Liver (tissue), 9 donors: ENCODE data around the gene BTBD19. TPM values are rescaled to one million over a fixed set of nuclear protein-coding genes. Genes with fewer than 3 reads are reported as not detected.

ENCODE experiments used
- DNase-seq: peaks from one replicate; pipeline ENCODE4 v3.0.0-alpha.2; 2017; ENCODE audit warnings: low spot score
- H3K27ac ChIP-seq, 2 donors: one replicate each; pipeline ENCODE4 v1.7.0; 2013; ENCODE audit warnings: inconsistent platforms in 2 of 2, low read length in 2 of 2, control low read depth in 1 of 2, low read depth in 1 of 2, mild to moderate bottlenecking in 1 of 2
- H3K27me3 ChIP-seq, 4 donors: one replicate each; pipeline versions ENCODE4 v1.6.1 to v1.7.0; 2013; ENCODE audit warnings: low read length in 3 of 4, inconsistent platforms in 1 of 4, mild to moderate bottlenecking in 1 of 4, moderate library complexity in 1 of 4; ENCODE audit not compliant: control insufficient read depth in 4 of 4, insufficient read depth in 4 of 4
- H3K36me3 ChIP-seq, 4 donors: one replicate each; pipeline versions ENCODE4 v1.6.1 to v1.7.0; 2013; ENCODE audit warnings: low read length in 3 of 4, mild to moderate bottlenecking in 3 of 4, low read depth in 1 of 4, moderate library complexity in 1 of 4; ENCODE audit not compliant: control insufficient read depth in 4 of 4, insufficient read depth in 3 of 4
- H3K4me1 ChIP-seq, 4 donors: one replicate each; pipeline versions ENCODE4 v1.6.1 to v1.7.0; 2013; ENCODE audit warnings: low read length in 3 of 4, mild to moderate bottlenecking in 3 of 4, moderate library complexity in 1 of 4; ENCODE audit not compliant: control insufficient read depth in 4 of 4, insufficient read depth in 4 of 4
- H3K4me3 ChIP-seq, 3 donors: one replicate each; pipeline versions ENCODE4 v1.6.1 to v1.7.0; 2013; ENCODE audit warnings: low read length in 3 of 3, control low read depth in 1 of 3, low read depth in 1 of 3, mild to moderate bottlenecking in 1 of 3
- H3K9ac ChIP-seq, 2 donors: one replicate each; pipeline ENCODE4 v1.7.0; 2013; ENCODE audit warnings: low read length in 2 of 2, mild to moderate bottlenecking in 2 of 2, moderate library complexity in 2 of 2, control low read depth in 1 of 2, low read depth in 1 of 2
- H3K9me3 ChIP-seq, 4 donors: one replicate each; pipeline versions ENCODE4 v1.6.1 to v1.7.0; 2013; ENCODE audit warnings: low read length in 3 of 4; ENCODE audit not compliant: control insufficient read depth in 4 of 4
- CTCF ChIP-seq: fragments of 150-350 bp; IDR thresholded peaks from 2 replicates; pipeline ENCODE4 v1.5.1; 2017; ENCODE audit warnings: improper control_type of control experiment, low read depth, low read length; ENCODE audit not compliant: missing input control
- EGR1 ChIP-seq, 2 donors: IDR thresholded peaks; 2 replicates each; pipeline ENCODE4 v1.6.1; 2016 to 2018; ENCODE audit warnings: antibody characterized with exemption in 2 of 2, low read depth in 2 of 2
- FOXA1 ChIP-seq: IDR thresholded peaks from 2 replicates; pipeline ENCODE4 v1.6.1; 2016; ENCODE audit warnings: antibody characterized with exemption
- FOXA2 ChIP-seq: IDR thresholded peaks from 2 replicates; pipeline ENCODE4 v1.6.1; 2016; ENCODE audit warnings: antibody characterized with exemption
- GABPA ChIP-seq, 2 donors: IDR thresholded peaks in 1 of 2; conservative IDR thresholded peaks in 1 of 2; 2 replicates each; pipeline ENCODE4 v1.6.1; 2016; ENCODE audit warnings: antibody characterized with exemption in 2 of 2, mild to moderate bottlenecking in 1 of 2, moderate library complexity in 1 of 2
- HNF4A ChIP-seq, 2 donors: conservative IDR thresholded peaks; 2 replicates each; pipeline ENCODE4 v1.6.1; 2016; ENCODE audit warnings: antibody characterized with exemption in 2 of 2, mild to moderate bottlenecking in 2 of 2
- HNF4G ChIP-seq: IDR thresholded peaks from 2 replicates; pipeline ENCODE4 v1.6.1; 2016; ENCODE audit warnings: antibody characterized with exemption
- JUND ChIP-seq, 2 donors: IDR thresholded peaks; 2 replicates each; pipeline ENCODE4 v1.6.1; 2016; ENCODE audit warnings: antibody characterized with exemption in 2 of 2
- NR2F2 ChIP-seq: IDR thresholded peaks from 2 replicates; pipeline ENCODE4 v1.6.1; 2016; ENCODE audit warnings: antibody characterized with exemption
- RAD21 ChIP-seq, 2 donors: IDR thresholded peaks; 2 replicates each; pipeline ENCODE4 v1.6.1; 2016; ENCODE audit warnings: antibody characterized with exemption in 2 of 2, mild to moderate bottlenecking in 2 of 2
- RXRA ChIP-seq, 2 donors: IDR thresholded peaks; 2 replicates each; pipeline ENCODE4 v1.6.1; 2017 to 2018; ENCODE audit warnings: antibody characterized with exemption in 2 of 2, mild to moderate bottlenecking in 1 of 2
- SP1 ChIP-seq: IDR thresholded peaks from 2 replicates; pipeline ENCODE4 v1.6.1; 2018; ENCODE audit warnings: antibody characterized with exemption, mild to moderate bottlenecking
- TAF1 ChIP-seq: conservative IDR thresholded peaks from 2 replicates; pipeline ENCODE4 v1.6.1; 2016; ENCODE audit warnings: antibody characterized with exemption, mild to moderate bottlenecking
- YY1 ChIP-seq: IDR thresholded peaks from 2 replicates; pipeline ENCODE4 v1.6.1; 2016; ENCODE audit warnings: antibody characterized with exemption, mild to moderate bottlenecking
- ZBTB33 ChIP-seq: IDR thresholded peaks from 2 replicates; pipeline ENCODE4 v1.6.1; 2016; ENCODE audit warnings: antibody characterized with exemption
- WGBS: extraction: QIAGEN DNeasy Blood & Tissue Kit; methylation state at CpG from one replicate; pipeline ENCODE4 v1.1.7; 2013; 5-methylcytosine and 5-hydroxymethylcytosine counted together
- polyA plus RNA-seq, 2 donors: library from polyadenylated mRNA; stranded (reverse) in 1 of 2; unstranded in 1 of 2; fragments of 200-250 nt in 1 of 2; fragments of >200 nt in 1 of 2; fragmentation: Nextera tagmentation in 1 of 2; extraction: Ambion mirVana in 1 of 2; gene quantifications; one replicate each; pipeline versions ENCODE4 v1.2.1 to v1.2.3, GENCODE V29; 2013 to 2015
- total RNA-seq, 2 donors: library from RNA; depleted of rRNA; stranded (reverse); fragments of >200 nt; gene quantifications; one replicate each; pipeline ENCODE4 v1.2.3, GENCODE V29; 2014
- TF ChIP-seq, protein P1 (sequence below): IDR thresholded peaks from 2 replicates; pipeline ENCODE4 v1.6.1; 2016; ENCODE audit warnings: antibody characterized with exemption
- TF ChIP-seq, protein P2 (sequence below): IDR thresholded peaks from 2 replicates; pipeline ENCODE4 v1.6.1; 2016; ENCODE audit warnings: antibody characterized with exemption, mild to moderate bottlenecking
- TF ChIP-seq, protein P3 (sequence below): IDR thresholded peaks from 2 replicates; pipeline ENCODE4 v1.6.1; 2016; ENCODE audit warnings: antibody characterized with exemption
- donor health status: healthy.
- donor health status: healthy.
- donor health status: healthy.
- donor health status: healthy.
- donor health status: healthy.

The BTBD19 gene
- total and polyA plus RNA-seq, 4 donors: 1.3 to 3.1 (median 2.6) TPM

DNA sequence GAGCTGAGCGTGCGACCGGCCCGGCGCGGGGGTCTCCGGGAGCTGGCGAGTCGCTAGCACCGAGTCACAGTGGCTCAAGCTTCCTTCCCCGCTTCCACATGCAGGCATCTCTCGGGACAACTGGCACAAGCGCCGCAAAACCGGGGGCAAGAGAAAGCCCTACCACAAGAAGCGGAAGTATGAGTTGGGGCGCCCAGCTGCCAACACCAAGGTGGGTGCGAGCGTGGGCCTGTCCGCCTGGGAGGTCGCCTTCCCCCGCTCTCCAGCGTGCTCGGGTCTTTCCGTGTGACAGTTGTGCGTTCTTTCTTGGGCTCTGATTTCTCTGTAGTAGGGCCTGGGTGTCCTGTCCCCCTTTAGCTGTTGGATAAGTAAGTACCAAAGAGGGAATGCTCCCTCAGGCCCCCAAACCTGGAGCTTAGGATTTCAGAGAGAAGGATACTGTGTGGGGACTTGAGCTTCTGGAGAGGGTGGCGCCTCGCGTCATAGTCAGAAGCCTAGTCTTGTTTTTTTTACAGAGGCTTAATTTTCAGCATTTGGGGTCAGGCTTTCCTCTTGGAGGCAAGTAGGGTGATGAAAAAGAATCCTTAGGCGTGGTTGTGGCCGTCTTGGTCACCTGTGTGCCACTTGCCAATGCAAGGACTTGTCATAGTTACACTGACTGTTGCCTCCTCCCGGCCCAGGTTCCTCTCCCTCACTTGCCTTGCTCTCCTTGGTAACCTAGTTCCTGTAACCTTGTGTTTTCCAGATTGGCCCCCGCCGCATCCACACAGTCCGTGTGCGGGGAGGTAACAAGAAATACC is 32.2 kb upstream of the BTBD19 start:
- TF ChIP-seq FOXA1: no peak
- no peak for TF ChIP-seq ZBTB33
- TF ChIP-seq NR2F2: no peak
- no peak for TF ChIP-seq HNF4G
- no peak for TF ChIP-seq YY1
- TF ChIP-seq JUND (IDR thresholded peaks at IDR 0.05): no peak
- TF ChIP-seq, protein P1, sequence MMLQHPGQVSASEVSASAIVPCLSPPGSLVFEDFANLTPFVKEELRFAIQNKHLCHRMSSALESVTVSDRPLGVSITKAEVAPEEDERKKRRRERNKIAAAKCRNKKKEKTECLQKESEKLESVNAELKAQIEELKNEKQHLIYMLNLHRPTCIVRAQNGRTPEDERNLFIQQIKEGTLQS: no peak
- TF ChIP-seq EGR1 (IDR thresholded peaks at IDR 0.05; ENCODE audit: low read depth in 2 of 2): no peak
- TF ChIP-seq RAD21 (IDR thresholded peaks at IDR 0.05): no peak
- TF ChIP-seq, protein P2, sequence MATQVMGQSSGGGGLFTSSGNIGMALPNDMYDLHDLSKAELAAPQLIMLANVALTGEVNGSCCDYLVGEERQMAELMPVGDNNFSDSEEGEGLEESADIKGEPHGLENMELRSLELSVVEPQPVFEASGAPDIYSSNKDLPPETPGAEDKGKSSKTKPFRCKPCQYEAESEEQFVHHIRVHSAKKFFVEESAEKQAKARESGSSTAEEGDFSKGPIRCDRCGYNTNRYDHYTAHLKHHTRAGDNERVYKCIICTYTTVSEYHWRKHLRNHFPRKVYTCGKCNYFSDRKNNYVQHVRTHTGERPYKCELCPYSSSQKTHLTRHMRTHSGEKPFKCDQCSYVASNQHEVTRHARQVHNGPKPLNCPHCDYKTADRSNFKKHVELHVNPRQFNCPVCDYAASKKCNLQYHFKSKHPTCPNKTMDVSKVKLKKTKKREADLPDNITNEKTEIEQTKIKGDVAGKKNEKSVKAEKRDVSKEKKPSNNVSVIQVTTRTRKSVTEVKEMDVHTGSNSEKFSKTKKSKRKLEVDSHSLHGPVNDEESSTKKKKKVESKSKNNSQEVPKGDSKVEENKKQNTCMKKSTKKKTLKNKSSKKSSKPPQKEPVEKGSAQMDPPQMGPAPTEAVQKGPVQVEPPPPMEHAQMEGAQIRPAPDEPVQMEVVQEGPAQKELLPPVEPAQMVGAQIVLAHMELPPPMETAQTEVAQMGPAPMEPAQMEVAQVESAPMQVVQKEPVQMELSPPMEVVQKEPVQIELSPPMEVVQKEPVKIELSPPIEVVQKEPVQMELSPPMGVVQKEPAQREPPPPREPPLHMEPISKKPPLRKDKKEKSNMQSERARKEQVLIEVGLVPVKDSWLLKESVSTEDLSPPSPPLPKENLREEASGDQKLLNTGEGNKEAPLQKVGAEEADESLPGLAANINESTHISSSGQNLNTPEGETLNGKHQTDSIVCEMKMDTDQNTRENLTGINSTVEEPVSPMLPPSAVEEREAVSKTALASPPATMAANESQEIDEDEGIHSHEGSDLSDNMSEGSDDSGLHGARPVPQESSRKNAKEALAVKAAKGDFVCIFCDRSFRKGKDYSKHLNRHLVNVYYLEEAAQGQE: no peak
- TF ChIP-seq CTCF: no peak
- no peak for TF ChIP-seq GABPA (IDR thresholded peaks at IDR 0.05 in 1 of 2, conservative IDR thresholded peaks at IDR 0.05 in 1 of 2)
- no peak for TF ChIP-seq FOXA2
- TF ChIP-seq SP1: no peak
- TF ChIP-seq, protein P3, sequence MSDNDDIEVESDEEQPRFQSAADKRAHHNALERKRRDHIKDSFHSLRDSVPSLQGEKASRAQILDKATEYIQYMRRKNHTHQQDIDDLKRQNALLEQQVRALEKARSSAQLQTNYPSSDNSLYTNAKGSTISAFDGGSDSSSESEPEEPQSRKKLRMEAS: no peak
- no peak for TF ChIP-seq HNF4A (conservative IDR thresholded peaks at IDR 0.05)
- no peak for TF ChIP-seq TAF1
- TF ChIP-seq RXRA (IDR thresholded peaks at IDR 0.05): no peak
- peaks cover 0 to 17% (median 8%) of the 10 kb centered on the region in 4 donors for H3K4me1 ChIP-seq
- peak overlapping the region; percentile 75 to 97 (median 96) for H3K4me3 ChIP-seq
- DNase-seq: no peak
- peak overlapping the region; percentile 92 to 99 for H3K27ac ChIP-seq
- H3K9me3 ChIP-seq: no peaks in the 10 kb centered on the region
- H3K9ac ChIP-seq: peak overlapping the region; percentile 86 to 96
- 14% methylated on average over 36 of the region's 36 CpGs for WGBS
- peaks cover 5 to 29% (median 17%) of the 10 kb centered on the region in 4 donors for H3K36me3 ChIP-seq
- H3K27me3 ChIP-seq: no peaks in the 10 kb centered on the region
